Transverse colon (tissue), 4 donors: Measurements from ENCODE around the gene KRTAP5-11.

ENCODE experiments used
- EP300 ChIP-seq: sonication (generic); formaldehyde crosslinking; IDR thresholded peaks from one replicate; pipeline ENCODE4 v1.6.1; 2017; ENCODE audit warnings: antibody characterized with exemption, low read depth
- POLR2A ChIP-seq: fragments of 450-650 bp; IDR thresholded peaks from one replicate; pipeline ENCODE4 v1.6.1; 2016; ENCODE audit warnings: antibody characterized with exemption, mild to moderate bottlenecking, moderate library complexity
- POLR2AphosphoS5 ChIP-seq, 3 donors: sonication (generic); formaldehyde crosslinking; IDR thresholded peaks; one replicate each; pipeline ENCODE4 v1.6.1; 2016; ENCODE audit warnings: antibody characterized with exemption in 3 of 3
- TF ChIP-seq, protein P1 (sequence below), 5 experiments: fragments of 200-600 bp in 3 of 5; fragments of 450-650 bp in 2 of 5; sonication (generic) in 3 of 5; IDR thresholded peaks; 1 replicate in 2 of 5; 2 replicates in 3 of 5; pipeline ENCODE4 v1.5.1; 2016 to 2017; ENCODE audit warnings: antibody characterized with exemption in 5 of 5, inconsistent platforms in 3 of 5, mild to moderate bottlenecking in 2 of 5, moderate library complexity in 1 of 5

DNA sequence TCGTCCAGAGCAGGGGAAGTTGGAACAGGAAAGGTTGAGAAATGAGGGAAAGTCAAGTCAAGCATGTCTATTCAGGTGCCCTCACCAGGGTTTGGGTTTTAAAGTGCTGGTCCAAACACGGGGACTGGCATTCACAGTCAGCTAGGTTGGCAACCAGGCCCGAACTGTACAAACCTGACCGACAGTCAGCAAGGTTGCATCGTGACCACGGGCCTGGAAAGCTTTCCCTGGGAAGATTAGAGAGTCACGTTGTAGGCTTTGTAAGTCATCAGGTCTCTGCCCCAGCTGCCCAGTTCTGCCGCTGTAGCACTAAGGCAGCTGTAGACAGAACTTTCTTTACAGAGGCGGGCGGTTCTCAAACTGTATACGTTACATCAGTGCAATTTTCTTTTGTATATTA lies 9.9 kb downstream of the KRTAP5-11 start:
- TF ChIP-seq EP300 (no peak), POLR2A (no peak), POLR2AphosphoS5 (IDR thresholded peaks at IDR 0.05) (no peak)
- TF ChIP-seq, protein P1, sequence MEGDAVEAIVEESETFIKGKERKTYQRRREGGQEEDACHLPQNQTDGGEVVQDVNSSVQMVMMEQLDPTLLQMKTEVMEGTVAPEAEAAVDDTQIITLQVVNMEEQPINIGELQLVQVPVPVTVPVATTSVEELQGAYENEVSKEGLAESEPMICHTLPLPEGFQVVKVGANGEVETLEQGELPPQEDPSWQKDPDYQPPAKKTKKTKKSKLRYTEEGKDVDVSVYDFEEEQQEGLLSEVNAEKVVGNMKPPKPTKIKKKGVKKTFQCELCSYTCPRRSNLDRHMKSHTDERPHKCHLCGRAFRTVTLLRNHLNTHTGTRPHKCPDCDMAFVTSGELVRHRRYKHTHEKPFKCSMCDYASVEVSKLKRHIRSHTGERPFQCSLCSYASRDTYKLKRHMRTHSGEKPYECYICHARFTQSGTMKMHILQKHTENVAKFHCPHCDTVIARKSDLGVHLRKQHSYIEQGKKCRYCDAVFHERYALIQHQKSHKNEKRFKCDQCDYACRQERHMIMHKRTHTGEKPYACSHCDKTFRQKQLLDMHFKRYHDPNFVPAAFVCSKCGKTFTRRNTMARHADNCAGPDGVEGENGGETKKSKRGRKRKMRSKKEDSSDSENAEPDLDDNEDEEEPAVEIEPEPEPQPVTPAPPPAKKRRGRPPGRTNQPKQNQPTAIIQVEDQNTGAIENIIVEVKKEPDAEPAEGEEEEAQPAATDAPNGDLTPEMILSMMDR (IDR thresholded peaks at IDR 0.05): no peak
